Measurements from ENCODE around the gene DTNBP1.

GRCh38 chr6:15498640-15499039 is 164.2 kb downstream of the DTNBP1 start:
- TF ChIP-seq CTCF (IDR thresholded peaks at IDR 0.05) (no peak), POLR2A (IDR thresholded peaks at IDR 0.05) (no peak)

All from testis (tissue), 2 donors.